GM12875 (cell line): ENCODE results near the gene CCNQ.

Source experiments
- H3K4me3 ChIP-seq: one replicate; pipeline ENCODE4 v1.5.1; 2011; ENCODE audit warnings: low read depth, low read length, control low read depth
- TF ChIP-seq, protein P1 (sequence below): IDR thresholded peaks from 2 replicates; pipeline ENCODE4 v1.5.1; 2011; ENCODE audit warnings: low read depth, mild to moderate bottlenecking, control low read depth, inconsistent platforms, low read length, moderate library complexity, borderline replicate concordance; ENCODE audit not compliant: insufficient read depth

Gene CCNQ

DNA sequence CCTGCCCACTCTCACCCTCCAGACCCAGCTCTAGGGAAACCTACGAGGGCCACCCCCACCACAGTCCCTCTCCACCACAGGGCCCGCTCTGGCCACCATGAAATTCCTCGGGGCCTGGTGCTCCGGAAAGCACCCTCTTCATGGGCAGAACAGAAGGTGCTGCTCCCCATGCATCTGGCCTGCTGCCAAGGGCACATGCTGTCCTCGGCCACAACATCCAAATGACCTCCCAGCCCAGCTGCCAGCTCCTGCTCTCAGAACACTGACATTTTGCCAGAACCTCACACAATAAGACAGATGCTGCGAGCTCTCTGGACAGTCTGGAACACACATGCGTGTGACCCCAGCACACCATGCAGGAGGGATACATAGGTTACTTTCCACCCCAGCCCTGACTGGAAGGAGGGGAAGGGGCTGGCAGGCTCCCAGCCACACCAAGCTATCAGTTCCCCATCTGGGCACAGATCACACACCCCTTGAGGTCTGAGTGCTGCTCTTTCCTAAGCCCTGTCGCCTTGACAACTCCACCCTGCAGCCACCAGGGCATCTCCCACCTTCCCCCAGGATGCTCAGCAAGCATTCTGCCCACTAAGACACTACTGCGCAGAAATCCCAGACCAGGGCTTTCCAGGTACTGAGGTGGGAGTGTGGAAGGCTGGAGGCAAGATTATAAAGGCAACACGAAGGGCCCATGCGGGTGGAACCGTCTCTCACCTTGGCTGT lies 5.8 kb downstream of the CCNQ start:
- TF ChIP-seq, protein P1, sequence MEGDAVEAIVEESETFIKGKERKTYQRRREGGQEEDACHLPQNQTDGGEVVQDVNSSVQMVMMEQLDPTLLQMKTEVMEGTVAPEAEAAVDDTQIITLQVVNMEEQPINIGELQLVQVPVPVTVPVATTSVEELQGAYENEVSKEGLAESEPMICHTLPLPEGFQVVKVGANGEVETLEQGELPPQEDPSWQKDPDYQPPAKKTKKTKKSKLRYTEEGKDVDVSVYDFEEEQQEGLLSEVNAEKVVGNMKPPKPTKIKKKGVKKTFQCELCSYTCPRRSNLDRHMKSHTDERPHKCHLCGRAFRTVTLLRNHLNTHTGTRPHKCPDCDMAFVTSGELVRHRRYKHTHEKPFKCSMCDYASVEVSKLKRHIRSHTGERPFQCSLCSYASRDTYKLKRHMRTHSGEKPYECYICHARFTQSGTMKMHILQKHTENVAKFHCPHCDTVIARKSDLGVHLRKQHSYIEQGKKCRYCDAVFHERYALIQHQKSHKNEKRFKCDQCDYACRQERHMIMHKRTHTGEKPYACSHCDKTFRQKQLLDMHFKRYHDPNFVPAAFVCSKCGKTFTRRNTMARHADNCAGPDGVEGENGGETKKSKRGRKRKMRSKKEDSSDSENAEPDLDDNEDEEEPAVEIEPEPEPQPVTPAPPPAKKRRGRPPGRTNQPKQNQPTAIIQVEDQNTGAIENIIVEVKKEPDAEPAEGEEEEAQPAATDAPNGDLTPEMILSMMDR, result no peak
- H3K4me3 ChIP-seq, result no peak overlapping the region

- no peak overlapping the region for H3K4me3 ChIP-seq
- TF ChIP-seq, protein P1, result no peak
These were observed 6.7 kb downstream of the CCNQ start for GRCh38 chrX:153592091-153592833.

- H3K4me3 ChIP-seq, result no peak overlapping the region
- TF ChIP-seq, protein P1, result no peak
These were observed 7.7 kb downstream of the CCNQ start for GRCh38 chrX:153590961-153591956.

DNA sequence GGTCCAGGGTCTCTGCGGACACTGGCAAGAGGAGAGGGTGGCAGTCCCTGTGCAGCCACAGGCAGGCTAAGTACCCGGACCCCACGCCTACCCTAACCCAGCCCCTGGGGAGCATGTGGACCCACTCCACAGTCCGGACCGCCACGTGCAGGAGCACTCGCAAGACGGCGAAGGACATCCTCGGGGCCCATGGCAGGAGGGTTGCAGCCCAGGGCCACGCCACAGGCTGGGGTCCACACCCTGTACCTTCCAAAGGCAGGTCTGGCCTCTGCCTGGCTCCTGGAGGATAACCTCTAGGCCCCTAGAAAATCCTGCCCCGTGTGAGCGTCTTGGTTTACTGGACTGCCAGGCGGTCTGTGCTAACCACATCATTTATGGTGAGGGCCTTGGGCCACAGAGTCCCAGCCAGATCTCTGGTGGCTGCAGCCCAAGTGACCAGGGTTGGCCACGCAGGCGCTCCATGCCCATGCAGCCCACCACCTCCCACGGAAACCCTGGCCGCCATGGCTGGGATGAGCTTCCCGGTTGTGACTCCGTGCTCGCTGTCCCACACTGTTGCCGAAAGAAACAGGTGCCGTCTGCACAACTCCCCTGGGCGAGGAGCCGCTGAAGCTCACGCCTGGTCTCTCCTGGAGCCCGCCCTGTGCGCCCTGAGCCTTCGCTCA lies 10.0 kb downstream of the CCNQ start:
- TF ChIP-seq, protein P1, result no peak

DNA sequence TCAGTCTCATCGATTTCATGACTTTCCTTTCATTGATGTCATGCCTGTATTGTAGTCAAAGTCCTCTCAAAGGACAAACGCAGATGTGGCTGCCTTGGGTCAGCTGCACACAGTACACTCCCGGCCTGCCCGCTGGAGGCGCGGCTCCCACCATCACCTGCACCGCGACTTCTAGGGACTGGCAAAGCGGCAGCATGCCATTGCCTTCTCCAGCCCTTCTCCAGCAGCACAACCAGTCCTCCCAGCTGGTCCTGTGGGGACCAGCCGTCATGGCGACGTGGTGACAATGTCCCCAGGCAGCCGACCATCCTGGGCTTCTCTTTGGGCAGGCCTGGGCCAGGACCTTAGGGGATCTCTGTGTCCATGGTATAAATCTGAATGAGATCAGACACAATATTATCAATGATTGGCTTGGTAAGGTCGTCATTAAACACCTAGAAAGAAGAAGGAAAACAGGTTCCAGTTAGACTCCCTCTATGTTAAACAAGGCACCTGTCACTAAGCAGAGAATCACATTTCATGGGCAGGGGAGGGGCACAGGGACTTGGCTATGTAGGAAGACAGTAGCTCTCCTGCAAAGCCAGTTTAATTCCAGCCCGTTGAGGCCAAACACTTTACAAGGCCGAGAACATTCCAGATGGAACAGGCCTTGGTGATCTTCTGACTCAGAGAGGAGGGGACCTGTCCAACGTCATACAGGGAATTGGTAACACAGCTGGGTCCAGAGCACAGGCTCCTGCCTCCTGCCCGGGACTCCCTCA lies 10.7 kb downstream of the CCNQ start:
- H3K4me3 ChIP-seq, result no peak overlapping the region
- TF ChIP-seq, protein P1, result no peak

More for the DNA sequence above, 10.0 kb downstream of the CCNQ start:
- H3K4me3 ChIP-seq, result no peak overlapping the region

GRCh38 chrX:153587342-153587741 lies 11.6 kb downstream of the CCNQ start:
- no peak overlapping the region for H3K4me3 ChIP-seq
- TF ChIP-seq, protein P1, result no peak
